Fibroblast of skin of right quadriceps (primary cell): ENCODE results near the gene DCLK1.
A peak's percentile ranks its signal among the peaks of the same experiment; 100 is the strongest.
"Not testable (repeated sequence)": the region's sequence is repeated elsewhere in the genome, so short reads cannot be mapped to it uniquely, and the experiment has no call there.

Source experiments
- DNase-seq: peaks from one replicate; pipeline ENCODE4 v3.0.0-alpha.2; 2013

Gene DCLK1

DNA sequence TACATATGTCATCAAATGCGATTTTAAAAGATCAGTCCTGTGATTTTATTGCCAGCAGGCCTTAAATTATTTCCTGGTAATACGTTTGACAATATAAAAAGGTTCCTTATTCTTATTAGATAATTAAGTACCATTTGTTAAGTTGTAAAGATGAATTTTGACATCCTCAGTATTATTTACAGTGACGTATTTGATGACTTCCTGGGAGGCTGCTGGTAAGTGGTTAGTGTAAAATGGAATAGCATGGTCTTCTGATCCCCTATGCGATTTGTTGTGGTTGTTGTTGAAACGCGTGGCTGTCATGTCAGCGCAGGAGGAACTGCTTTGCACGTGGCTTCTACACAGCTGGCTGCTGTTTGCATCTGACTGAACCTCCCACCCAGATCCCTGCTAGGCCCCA, 99.7 kb downstream of the DCLK1 start:
- peak; percentile 6 for DNase-seq

GRCh38 chr13:36030670-36031331, 100.4 kb downstream of the DCLK1 start:
- DNase-seq: peak; percentile 87

GRCh38 chr13:36029166-36029565, 102.0 kb downstream of the DCLK1 start:
- peak; percentile 71 for DNase-seq

DNA sequence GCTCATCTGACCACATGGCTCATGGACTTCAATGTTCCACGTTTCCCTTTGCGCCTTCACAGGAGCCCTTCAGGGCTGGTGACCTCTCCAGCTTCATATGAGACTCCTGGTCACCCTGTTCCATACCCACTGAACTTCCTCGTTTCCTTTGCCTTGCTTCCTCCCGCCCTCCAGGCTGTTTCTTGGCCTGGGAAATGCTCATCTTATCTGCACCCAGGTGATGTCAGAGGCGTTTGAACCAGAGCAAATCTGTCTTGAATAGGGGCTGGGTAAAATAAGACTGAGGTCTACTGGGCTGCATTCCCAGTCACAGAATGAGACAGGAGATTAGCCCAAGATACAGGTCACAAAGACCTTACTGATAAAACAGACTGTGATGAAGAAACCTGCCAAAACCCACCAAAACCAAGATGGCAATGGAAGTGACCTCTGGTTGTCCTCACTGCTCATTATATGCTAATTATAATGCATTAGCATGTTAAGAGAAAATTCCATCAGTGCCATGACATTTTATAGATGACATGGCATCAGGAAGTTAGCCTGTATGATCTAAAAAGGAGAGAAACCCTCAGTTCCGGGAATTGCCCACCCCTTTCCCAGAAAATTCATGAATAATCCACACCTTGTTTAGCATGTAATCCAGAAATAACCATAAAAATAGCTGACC, 102.7 kb downstream of the DCLK1 start:
- no peak for DNase-seq

- no peak for DNase-seq
Observed at GRCh38 chr13:36026531-36026930, 104.7 kb downstream of the DCLK1 start.

DNA sequence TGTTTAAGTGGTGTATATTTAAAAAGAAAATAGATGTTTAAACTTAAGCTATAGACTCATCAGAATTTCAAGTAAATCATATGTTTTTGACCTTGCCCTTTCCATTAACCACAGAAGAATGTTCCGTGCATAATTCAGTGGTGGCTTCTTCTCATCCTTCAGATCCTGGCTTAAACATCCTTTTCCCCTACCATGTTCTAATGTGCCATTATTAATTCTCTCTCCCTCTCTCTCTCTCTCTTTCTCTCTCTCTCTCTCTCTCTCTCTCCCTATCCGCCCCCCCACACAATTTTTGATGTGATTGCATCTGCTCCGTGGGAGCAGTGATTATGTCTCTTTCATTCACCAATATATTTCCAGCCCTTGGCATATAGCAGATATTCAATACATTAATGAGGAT, 116.4 kb downstream of the DCLK1 start:
- no peak for DNase-seq

DNA sequence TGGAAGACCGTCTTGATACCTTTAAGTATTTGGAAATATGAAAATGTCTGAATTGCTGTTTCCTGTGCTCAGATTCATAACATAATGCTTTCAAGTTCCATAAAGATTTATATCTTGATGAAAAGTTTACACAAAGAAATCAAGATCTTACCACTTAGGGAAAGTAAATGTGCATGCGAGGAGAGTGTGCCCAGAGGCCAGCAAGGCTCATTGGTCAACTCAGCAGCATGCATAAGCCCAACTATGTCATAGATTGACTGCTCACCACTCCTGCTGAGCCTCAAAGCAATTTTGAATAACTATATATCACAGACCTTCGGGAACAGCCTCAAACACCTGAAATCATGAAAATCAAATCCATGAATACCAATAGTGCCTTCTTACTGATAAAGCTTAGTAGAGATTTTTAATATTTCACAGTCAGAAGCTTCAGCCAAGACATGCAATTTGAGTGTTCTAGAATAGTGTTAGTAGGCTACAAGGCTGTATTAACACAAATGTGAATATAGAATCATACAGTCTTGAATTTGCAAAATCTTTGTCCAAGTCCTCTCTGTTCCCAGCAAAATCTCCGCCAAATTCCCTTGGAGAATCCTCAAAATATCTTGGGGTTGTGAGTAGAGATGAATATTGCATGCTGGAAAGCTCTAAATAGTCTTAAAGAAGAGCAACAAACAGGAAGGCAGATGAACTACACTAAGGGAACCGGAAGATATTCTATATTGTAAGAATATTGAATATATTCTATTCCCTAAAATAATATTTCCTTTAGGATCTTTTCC, 124.1 kb downstream of the DCLK1 start:
- no peak for DNase-seq

DNA sequence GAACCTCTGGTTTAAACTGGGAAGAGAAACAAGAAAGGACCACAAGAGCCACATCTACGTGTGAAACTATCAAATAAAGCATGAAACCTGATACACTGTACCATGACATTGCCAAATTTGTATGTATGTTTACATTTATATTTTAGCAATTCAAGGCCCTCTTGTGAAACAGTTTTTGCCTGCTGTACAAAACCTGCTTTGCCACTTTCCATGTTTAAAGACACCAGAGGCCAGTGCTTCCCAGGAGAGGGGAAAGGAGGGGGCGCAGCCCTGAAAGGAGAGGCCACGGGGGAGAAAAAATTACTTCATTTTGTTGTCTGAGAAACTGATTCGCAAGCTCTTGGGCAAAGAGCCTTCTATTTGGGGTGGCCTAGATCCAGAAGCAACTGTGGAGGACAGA, 124.8 kb downstream of the DCLK1 start:
- DNase-seq: no peak

GRCh38 chr13:36001561-36001960, 129.6 kb downstream of the DCLK1 start:
- no peak for DNase-seq

GRCh38 chr13:36000028-36000427, 131.2 kb downstream of the DCLK1 start:
- no peak for DNase-seq

GRCh38 chr13:35996360-35996759, 134.8 kb downstream of the DCLK1 start:
- no peak for DNase-seq

GRCh38 chr13:35995136-35995535, 136.0 kb downstream of the DCLK1 start:
- DNase-seq: peak; percentile 17

DNA sequence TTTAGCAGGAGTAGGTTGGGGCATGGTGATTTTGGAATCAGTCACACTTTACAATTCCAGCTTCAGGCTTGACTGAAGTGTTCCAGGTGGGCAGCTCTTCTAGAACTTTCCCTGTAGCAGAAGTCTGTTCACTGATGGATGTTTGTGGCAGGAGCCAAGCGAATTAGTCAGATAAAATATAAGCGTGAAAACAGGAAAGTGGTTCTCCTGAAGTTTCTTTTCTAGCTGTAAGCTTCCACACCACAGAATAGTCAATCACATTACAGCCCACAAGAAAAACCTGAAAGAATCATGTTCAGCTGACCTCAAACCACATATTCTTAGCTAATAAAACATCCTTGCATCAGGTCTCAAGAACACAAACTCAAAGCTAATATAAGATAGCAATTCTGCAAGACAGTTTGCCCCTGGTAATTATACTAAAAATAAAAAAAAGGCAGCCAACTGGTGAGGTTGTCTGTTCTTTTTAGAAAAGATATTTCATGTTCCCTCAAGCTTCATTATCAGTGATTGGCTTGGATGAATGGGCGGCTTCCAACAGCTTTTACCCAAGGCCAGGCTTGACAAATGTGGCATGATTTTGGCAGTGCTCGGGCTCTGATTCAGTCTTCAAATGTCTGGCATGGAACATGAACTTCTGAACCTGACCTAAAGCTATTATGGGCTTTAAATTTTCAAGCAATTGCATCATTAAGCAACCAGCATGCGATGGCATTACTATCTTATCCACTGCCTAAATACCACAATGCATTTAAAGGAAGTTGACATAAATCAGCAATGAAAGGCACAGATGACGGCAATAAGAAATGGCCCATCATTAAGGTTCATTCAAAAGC, 136.8 kb downstream of the DCLK1 start:
- peak; percentile 91 for DNase-seq

DNA sequence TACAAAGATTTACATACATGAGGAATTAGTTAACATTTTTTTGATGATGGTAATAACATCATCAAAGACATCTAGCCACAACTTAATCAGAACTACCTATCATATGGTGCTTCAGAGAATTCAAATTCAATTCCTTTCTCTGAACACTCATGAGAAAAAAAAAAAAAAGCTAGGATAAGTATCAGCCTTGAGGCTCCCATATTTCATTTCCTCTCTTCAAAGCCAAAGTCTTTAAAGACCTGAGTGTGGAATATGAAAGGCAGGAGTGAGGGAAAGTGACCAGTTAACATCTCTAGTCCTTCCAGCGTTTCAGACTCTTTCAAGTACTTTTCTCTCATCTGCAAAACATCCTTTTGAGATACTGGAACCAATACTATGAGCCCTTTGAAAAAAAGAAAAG, 137.5 kb downstream of the DCLK1 start:
- no peak for DNase-seq

GRCh38 chr13:35992964-35993363, 138.2 kb downstream of the DCLK1 start:
- DNase-seq: no peak

- DNase-seq: no peak
Observed at GRCh38 chr13:35990196-35990595, 141.0 kb downstream of the DCLK1 start.

- DNase-seq: peak; percentile 21
Observed at GRCh38 chr13:35988648-35989081, 142.5 kb downstream of the DCLK1 start.

DNA sequence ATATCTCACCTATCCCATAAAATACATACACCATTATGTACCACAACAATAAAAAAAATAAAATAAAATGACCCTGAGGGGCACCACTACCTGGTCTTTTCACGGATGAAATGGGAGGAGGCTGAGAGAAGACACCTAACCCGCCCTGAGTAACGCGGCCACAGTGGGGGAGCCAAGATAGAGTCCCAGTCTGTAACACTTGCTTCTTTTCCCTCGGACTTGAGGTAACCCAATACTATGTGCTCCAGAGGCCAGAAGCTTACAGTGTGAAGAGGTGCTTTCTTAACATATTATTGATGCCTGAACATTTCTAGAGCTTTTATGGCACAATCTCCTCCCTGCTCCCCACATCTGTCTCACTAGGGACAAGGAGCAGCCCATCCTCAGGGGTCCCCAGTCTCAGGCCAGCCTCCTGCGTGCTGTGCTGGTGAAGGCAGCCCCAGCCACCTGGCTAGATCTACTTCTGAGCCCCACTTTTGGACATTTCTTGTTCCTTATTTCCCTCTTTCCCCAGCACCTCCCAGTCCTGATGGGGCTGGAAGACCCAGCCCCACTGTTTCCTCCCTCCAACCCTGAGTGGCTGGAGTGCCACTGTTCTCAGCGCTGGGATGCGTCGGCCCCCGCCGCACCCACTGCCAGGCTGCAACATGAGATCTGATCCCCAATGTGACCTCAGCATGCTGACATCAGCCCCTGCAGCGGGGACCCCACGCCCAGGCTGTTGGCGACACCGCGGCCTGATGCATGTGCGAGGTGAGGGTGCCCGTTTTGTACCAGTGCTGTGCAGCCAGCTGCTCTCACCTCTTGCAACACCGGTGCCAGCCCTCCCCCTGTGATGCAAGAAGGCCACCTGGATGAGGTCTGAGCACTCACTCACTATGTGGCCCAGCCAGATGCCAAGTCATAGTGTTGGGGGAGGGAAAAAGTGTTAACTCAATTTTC, 143.3 kb downstream of the DCLK1 start:
- DNase-seq: no peak

DNA sequence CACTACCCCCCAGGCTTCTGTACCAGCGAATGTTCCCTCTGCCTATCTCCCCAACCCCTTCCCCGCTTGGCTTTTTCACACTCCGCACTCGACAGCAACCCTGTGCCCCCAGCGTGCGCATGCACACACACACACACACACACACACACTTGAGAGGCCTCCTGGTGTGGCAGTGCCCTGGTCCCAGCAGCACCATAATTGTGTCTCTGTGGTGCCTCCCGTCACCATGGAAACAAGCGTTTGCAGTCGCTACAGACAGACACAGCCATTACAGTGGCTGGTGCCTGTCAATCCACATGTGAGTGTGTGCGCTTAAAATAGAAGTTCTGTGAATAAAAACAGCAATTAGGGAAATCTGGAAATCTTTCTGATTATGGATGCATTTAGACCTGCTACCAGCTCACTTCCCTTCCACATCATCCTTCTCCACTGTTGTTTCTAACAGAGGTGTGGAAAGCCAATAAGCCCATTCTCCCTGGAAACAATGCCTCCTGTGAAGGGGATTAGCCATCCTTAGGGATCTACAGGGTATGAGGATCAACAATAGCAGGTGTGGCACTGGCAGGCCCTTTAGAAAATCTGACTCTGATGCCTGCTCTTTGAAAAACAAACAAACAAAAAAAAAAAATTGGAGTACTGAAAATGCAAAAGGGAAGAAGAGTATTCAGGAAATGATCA, 146.3 kb downstream of the DCLK1 start:
- DNase-seq: no peak

- no peak for DNase-seq
Observed at GRCh38 chr13:35984287-35984686, 146.9 kb downstream of the DCLK1 start.

- DNase-seq: not testable (repeated sequence)
Observed at GRCh38 chr13:35983703-35984102, 147.5 kb downstream of the DCLK1 start.
